ENCODE measurements around the gene DMAC2.
"Not testable (repeated sequence)": the region's sequence is repeated elsewhere in the genome, so short reads cannot be mapped to it uniquely, and the experiment has no call there.

DNA sequence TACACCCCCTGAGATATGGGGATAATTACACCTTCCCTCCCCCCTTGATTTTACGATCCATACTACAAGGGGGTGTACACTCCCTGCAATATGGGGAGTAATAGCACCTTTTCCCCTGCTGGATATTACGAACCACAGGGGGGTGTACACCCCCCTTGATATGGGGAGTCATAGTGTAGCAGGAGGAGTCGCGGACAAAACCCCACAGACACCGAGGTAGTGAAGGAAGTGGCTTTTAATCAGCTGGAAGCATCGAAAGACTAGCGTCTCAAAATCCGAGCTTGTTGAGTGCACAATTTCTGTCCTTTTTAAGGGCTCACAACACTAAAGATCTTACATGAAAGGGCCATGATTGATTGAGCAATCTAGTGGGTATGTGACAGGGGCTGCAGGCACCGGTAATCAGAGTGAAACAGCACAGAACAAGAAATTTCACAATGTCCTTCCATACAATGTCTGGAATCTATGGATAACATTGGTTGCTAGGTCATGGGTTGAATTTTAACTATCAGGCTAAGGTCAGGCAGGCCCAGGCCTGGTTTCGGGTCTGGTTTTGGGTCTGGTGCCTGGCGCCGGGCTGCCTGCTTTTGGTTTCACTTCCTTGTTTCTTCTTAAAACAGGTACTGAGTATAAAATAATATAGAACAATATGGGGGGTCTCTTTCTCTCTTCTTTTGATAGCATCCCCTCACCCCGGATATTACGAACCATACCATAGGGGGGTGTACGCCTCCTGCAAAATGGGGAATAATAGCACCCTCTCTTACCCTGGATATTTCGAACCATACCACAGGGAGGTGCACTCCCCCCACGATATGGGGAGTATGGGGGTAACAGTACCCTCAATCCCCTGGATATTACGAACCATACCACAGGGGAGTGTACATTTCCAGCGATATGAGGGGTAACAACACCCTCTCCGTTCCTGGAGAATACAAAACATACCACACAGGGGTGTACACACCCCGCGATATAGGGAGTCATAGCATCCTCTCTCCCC lies 23.8 kb upstream of the DMAC2 start:
- TF ChIP-seq, protein P1, sequence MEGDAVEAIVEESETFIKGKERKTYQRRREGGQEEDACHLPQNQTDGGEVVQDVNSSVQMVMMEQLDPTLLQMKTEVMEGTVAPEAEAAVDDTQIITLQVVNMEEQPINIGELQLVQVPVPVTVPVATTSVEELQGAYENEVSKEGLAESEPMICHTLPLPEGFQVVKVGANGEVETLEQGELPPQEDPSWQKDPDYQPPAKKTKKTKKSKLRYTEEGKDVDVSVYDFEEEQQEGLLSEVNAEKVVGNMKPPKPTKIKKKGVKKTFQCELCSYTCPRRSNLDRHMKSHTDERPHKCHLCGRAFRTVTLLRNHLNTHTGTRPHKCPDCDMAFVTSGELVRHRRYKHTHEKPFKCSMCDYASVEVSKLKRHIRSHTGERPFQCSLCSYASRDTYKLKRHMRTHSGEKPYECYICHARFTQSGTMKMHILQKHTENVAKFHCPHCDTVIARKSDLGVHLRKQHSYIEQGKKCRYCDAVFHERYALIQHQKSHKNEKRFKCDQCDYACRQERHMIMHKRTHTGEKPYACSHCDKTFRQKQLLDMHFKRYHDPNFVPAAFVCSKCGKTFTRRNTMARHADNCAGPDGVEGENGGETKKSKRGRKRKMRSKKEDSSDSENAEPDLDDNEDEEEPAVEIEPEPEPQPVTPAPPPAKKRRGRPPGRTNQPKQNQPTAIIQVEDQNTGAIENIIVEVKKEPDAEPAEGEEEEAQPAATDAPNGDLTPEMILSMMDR (IDR thresholded peaks at IDR 0.05): not testable (repeated sequence)
- TF ChIP-seq POLR2A (IDR thresholded peaks at IDR 0.05): not testable (repeated sequence)
